ENCODE results near the gene HOXD9. TPM values are rescaled to one million over a fixed set of nuclear protein-coding genes. Genes with fewer than 3 reads are reported as not detected.

The HOXD9 gene
- total RNA-seq, 1 experiment from 2014 or later = 1.8 TPM

DNA sequence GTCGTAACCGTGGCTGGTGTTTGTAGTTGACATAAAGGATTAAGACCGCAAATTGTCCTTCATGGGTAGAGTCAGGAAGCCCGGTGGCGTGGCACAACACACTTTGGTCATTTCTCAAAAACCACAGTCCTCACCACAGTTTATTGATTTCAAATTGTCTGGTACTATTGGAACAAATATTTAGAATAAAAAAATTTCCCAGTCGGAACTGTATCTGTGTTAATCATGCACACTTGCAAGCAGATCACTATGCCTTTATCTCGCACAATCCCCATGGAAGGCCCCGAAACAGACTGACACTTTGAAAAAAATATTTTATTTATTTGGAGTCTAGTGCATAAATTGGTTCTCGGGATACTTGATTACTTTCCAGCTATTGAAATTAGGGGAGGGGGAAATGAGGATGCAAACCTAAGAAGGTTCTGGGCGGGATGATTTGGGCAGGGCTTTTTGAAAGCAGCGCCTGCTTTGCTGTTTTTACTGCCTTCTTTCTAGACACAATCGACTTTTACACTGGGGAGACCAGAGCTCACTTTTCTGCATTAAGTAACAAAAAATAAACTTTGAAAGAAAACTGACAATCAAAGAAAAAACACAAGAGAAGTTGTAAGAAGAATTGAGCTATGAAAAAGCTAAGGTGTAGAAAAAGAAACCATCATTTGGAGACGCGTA, 50.5 kb downstream of the HOXD9 start:
- no peaks in the 10 kb centered on the region for H3K27me3 ChIP-seq (replicated peaks)
- no peaks in the 10 kb centered on the region for H3K36me3 ChIP-seq
- no peaks in the 10 kb centered on the region for H3K9me3 ChIP-seq (replicated peaks)
- H3K27ac ChIP-seq = no peak overlapping the region
- DNase-seq (ENCODE audit: low read depth in 1 of 2, low spot score in 2 of 2) = no peak
- no peak overlapping the region for H3K4me3 ChIP-seq
- H3K4me1 ChIP-seq (replicated peaks) = peaks cover 10% of the 10 kb centered on the region

DNA sequence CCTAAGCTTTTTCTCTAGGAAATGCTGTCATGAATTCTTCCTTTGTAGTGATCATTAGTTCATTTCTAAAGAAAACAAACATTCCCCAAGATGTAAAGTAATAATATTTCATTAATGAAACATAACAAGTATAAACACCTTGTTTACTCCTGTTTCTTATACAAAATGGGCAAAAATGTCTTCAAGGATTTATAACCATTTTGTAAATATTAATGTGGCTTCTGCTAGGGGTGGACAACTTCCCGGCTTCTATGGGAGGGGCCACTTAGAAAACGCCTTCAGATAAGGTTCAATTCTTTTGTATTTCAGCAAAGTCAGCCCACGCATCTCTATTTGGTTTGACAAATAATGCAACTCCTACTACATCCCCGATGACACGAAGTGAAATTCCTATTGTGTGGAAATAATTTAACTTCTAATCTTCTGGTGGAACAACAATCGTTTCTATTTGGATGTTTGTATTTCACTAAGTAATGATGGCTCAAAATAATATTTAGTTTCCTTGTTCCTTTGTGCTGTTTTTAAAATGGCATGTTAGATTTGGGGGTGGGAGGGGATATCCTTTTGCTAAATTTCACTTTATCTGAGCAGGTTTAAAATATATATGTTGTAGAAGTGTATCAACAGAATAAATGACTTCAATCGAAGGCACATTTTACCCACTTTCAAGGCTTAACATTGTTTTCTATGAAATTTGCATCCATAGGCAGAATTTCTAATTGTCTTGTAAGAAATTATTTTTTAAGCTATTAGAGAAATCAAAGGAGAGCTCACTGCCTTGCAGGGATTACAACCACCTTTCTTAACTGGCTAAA, 51.3 kb downstream of the HOXD9 start:
- H3K27ac ChIP-seq = no peak overlapping the region
- no peaks in the 10 kb centered on the region for H3K9me3 ChIP-seq (replicated peaks)
- H3K36me3 ChIP-seq = no peaks in the 10 kb centered on the region
- DNase-seq (ENCODE audit: low read depth in 1 of 2, low spot score in 2 of 2) = no peak
- peaks cover 17% of the 10 kb centered on the region for H3K4me1 ChIP-seq (replicated peaks)
- H3K4me3 ChIP-seq = no peak overlapping the region
- no peaks in the 10 kb centered on the region for H3K27me3 ChIP-seq (replicated peaks)

GRCh38 chr2:176174382-176174823, 51.9 kb downstream of the HOXD9 start:
- peaks cover 22% of the 10 kb centered on the region for H3K4me1 ChIP-seq (replicated peaks)
- no peaks in the 10 kb centered on the region for H3K9me3 ChIP-seq (replicated peaks)
- no peak for DNase-seq (ENCODE audit: low read depth in 1 of 2, low spot score in 2 of 2)
- no peak overlapping the region for H3K4me3 ChIP-seq
- no peaks in the 10 kb centered on the region for H3K36me3 ChIP-seq
- H3K27ac ChIP-seq = no peak overlapping the region
- no peaks in the 10 kb centered on the region for H3K27me3 ChIP-seq (replicated peaks)

Other genes starting within 250 kb of the HOXD9 start
- gene LNPK, start 120.5 kb upstream of the HOXD9 start, total RNA-seq (2014; rRNA removed; shearing (Covaris generic)) = 46.0 and 54.6 TPM in 2 replicates
- gene EVX2, start 38.8 kb upstream of the HOXD9 start, total RNA-seq (2014; rRNA removed; shearing (Covaris generic)) = not detected in 2 replicates
- 0.06 and 0.50 TPM in 2 replicates for gene HOXD13, start 30.0 kb upstream of the HOXD9 start, total RNA-seq (2014; rRNA removed; shearing (Covaris generic))
- gene HOXD12, start 22.9 kb upstream of the HOXD9 start, total RNA-seq (2014; rRNA removed; shearing (Covaris generic)) = 0.13 TPM in 1 of 2 replicates, not detected in the other
- gene HOXD11, start 15.4 kb upstream of the HOXD9 start, total RNA-seq (2014; rRNA removed; shearing (Covaris generic)) = not detected in 2 replicates
- gene HOXD10, start 5.9 kb upstream of the HOXD9 start, total RNA-seq (2014; rRNA removed; shearing (Covaris generic)) = not detected in 2 replicates
- gene HOXD8, start 7.0 kb downstream of the HOXD9 start, total RNA-seq (2014; rRNA removed; shearing (Covaris generic)) = 13.0 and 16.8 TPM in 2 replicates
- gene HOXD4, start 28.8 kb downstream of the HOXD9 start, total RNA-seq (2014; rRNA removed; shearing (Covaris generic)) = 0.29 and 5.9 TPM in 2 replicates
- gene HOXD3, start 34.6 kb downstream of the HOXD9 start, total RNA-seq (2014; rRNA removed; shearing (Covaris generic)) = 0.66 and 1.1 TPM in 2 replicates
- gene HOXD1, start 65.9 kb downstream of the HOXD9 start, total RNA-seq (2014; rRNA removed; shearing (Covaris generic)) = not detected in 2 replicates
- 34.1 and 34.3 TPM in 2 replicates for gene MTX2, start 146.7 kb downstream of the HOXD9 start, total RNA-seq (2014; rRNA removed; shearing (Covaris generic))